Occipital lobe (tissue), 2 donors: ENCODE results near the gene CDC42BPB. TPM values are rescaled to one million over a fixed set of nuclear protein-coding genes. Genes with fewer than 3 reads are reported as not detected.

Source experiments
- DNase-seq: peaks from one replicate; lab custom pipeline; 2025; lab: John Stamatoyannopoulos, UW
- total RNA-seq: library from RNA; depleted of rRNA; stranded (reverse); fragments of >200 nt; gene quantifications from one replicate; pipeline ENCODE4 v1.2.3, GENCODE V29; 2014

CDC42BPB gene
- total RNA-seq, 1 donor from 2014 or later = 76.4 TPM

- no peak for DNase-seq
These were observed 16.1 kb upstream of the CDC42BPB start for GRCh38 chr14:103073367-103073875.

GRCh38 chr14:103072595-103073366 is 15.4 kb upstream of the CDC42BPB start:
- no peak for DNase-seq

GRCh38 chr14:103071544-103072251 is 14.3 kb upstream of the CDC42BPB start:
- no peak for DNase-seq

GRCh38 chr14:103070971-103071542 is 13.7 kb upstream of the CDC42BPB start:
- no peak for DNase-seq

GRCh38 chr14:103070263-103070885 is 13.0 kb upstream of the CDC42BPB start:
- no peak for DNase-seq

- DNase-seq = no peak
These were observed 11.2 kb upstream of the CDC42BPB start for GRCh38 chr14:103068351-103069073.

- no peak for DNase-seq
These were observed 10.0 kb upstream of the CDC42BPB start for GRCh38 chr14:103067231-103067954.

GRCh38 chr14:103066399-103066798 is 9.1 kb upstream of the CDC42BPB start:
- no peak for DNase-seq

- DNase-seq = no peak
These were observed 8.5 kb upstream of the CDC42BPB start for GRCh38 chr14:103065861-103066260.

GRCh38 chr14:103064978-103065377 is 7.6 kb upstream of the CDC42BPB start:
- DNase-seq = no peak

- no peak for DNase-seq
These were observed 7.1 kb upstream of the CDC42BPB start for GRCh38 chr14:103064436-103064835.

GRCh38 chr14:103061482-103061976 is 4.2 kb upstream of the CDC42BPB start:
- no peak for DNase-seq

GRCh38 chr14:103059556-103059955 is 2.2 kb upstream of the CDC42BPB start:
- no peak for DNase-seq

- no peak for DNase-seq
These were observed 1.1 kb upstream of the CDC42BPB start for GRCh38 chr14:103058164-103059055.

GRCh38 chr14:103057028-103057371 is 349 bp downstream of the CDC42BPB start:
- no peak for DNase-seq

GRCh38 chr14:103056322-103057027 is 874 bp downstream of the CDC42BPB start:
- no peak for DNase-seq

- no peak for DNase-seq
These were observed 1.7 kb downstream of the CDC42BPB start for GRCh38 chr14:103055695-103056094.

- DNase-seq = no peak
These were observed 4.9 kb downstream of the CDC42BPB start for GRCh38 chr14:103052407-103052806.

GRCh38 chr14:103050935-103051334 is 6.4 kb downstream of the CDC42BPB start:
- no peak for DNase-seq
